Testis (tissue), 5 donors: Measurements from ENCODE around the gene ABCA12. TPM values are rescaled to one million over a fixed set of nuclear protein-coding genes. Genes with fewer than 3 reads are reported as not detected.

Experiments used
- DNase-seq: peaks from one replicate; pipeline ENCODE4 v3.0.0-alpha.2; 2019
- H3K27ac ChIP-seq, 2 donors: fragments of 200-600 bp; sonication (generic); one replicate each; pipeline ENCODE4 v1.5.1; 2019
- H3K27me3 ChIP-seq: fragments of 200-600 bp; sonication (generic); one replicate; pipeline ENCODE4 v1.5.1; 2019
- H3K36me3 ChIP-seq: fragments of 200-600 bp; sonication (generic); one replicate; pipeline ENCODE4 v1.5.1; 2017; ENCODE audit warnings: low read depth; ENCODE audit errors: missing control alignments
- H3K4me1 ChIP-seq: fragments of 200-600 bp; sonication (generic); one replicate; pipeline ENCODE4 v1.5.1; 2019
- H3K4me3 ChIP-seq, 2 donors: fragments of 200-600 bp; sonication (generic); one replicate each; pipeline ENCODE4 v1.5.1; 2017 to 2019
- H3K9me3 ChIP-seq: fragments of 200-600 bp; sonication (generic); one replicate; pipeline ENCODE4 v1.5.1; 2017
- CTCF ChIP-seq, 3 experiments: fragments of 450-650 bp in 2 of 3; fragments of 200-600 bp in 1 of 3; sonication (generic) in 1 of 3; IDR thresholded peaks; one replicate each; pipeline ENCODE4 v1.5.1; 2016 to 2019; ENCODE audit warnings: antibody characterized with exemption in 3 of 3, mild to moderate bottlenecking in 2 of 3, moderate library complexity in 1 of 3
- POLR2A ChIP-seq: fragments of 450-650 bp; IDR thresholded peaks from one replicate; pipeline ENCODE4 v1.6.1; 2017; ENCODE audit warnings: antibody characterized with exemption, mild to moderate bottlenecking, moderate library complexity
- WGBS, 2 donors: methylation state at CpG; one replicate each; pipeline ENCODE4 v1.1.5; 2018; 5-methylcytosine and 5-hydroxymethylcytosine counted together
- intact Hi-C: fragments of 100-400 bp; cut with DNase I; formaldehyde crosslinking; loops from one replicate; pipeline ENCODE4 v1.15.1; 2023; ENCODE audit warnings: low total_unique reads
- long read RNA-seq, 2 donors: transcript quantifications; one replicate each; lab custom pipeline, GENCODE V29; 2026
- polyA plus RNA-seq: library from polyadenylated mRNA; stranded (reverse); fragments of 350-450 nt; fragmentation: Illumina TruSeq; extraction: RNeasy Lipid Tissue Mini Kit (QIAGEN cat#74804); gene quantifications from one replicate; pipeline ENCODE4 v1.2.3, GENCODE V29; 2014; ENCODE audit warnings: low read depth, low replicate concordance; ENCODE audit not compliant: insufficient read depth
- total RNA-seq, 2 donors: library from RNA; depleted of rRNA; stranded (reverse); fragments of >200 nt; gene quantifications; one replicate each; pipeline ENCODE4 v1.2.3, GENCODE V29; 2016

ABCA12 gene, protein sequence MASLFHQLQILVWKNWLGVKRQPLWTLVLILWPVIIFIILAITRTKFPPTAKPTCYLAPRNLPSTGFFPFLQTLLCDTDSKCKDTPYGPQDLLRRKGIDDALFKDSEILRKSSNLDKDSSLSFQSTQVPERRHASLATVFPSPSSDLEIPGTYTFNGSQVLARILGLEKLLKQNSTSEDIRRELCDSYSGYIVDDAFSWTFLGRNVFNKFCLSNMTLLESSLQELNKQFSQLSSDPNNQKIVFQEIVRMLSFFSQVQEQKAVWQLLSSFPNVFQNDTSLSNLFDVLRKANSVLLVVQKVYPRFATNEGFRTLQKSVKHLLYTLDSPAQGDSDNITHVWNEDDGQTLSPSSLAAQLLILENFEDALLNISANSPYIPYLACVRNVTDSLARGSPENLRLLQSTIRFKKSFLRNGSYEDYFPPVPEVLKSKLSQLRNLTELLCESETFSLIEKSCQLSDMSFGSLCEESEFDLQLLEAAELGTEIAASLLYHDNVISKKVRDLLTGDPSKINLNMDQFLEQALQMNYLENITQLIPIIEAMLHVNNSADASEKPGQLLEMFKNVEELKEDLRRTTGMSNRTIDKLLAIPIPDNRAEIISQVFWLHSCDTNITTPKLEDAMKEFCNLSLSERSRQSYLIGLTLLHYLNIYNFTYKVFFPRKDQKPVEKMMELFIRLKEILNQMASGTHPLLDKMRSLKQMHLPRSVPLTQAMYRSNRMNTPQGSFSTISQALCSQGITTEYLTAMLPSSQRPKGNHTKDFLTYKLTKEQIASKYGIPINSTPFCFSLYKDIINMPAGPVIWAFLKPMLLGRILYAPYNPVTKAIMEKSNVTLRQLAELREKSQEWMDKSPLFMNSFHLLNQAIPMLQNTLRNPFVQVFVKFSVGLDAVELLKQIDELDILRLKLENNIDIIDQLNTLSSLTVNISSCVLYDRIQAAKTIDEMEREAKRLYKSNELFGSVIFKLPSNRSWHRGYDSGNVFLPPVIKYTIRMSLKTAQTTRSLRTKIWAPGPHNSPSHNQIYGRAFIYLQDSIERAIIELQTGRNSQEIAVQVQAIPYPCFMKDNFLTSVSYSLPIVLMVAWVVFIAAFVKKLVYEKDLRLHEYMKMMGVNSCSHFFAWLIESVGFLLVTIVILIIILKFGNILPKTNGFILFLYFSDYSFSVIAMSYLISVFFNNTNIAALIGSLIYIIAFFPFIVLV (N-terminal part only)
- total RNA-seq (1 to 10 TPM; 1.6 to 1.8 TPM), polyA plus RNA-seq (1.4 TPM)
- long read RNA-seq, donor 1, result 0 reads
- long read RNA-seq, donor 2, result 0 reads

GRCh38 chr2:215138479-215138878 lies at the start of gene ABCA12:
TSS of gene ABCA12 (minus strand) at chr2:215138626. CDS start at chr2:215138208, 418 bp downstream.
- no peak within 1 kb of the TSS for H3K27ac ChIP-seq
- H3K4me1 ChIP-seq, result no peaks in the 10 kb centered on the region
- WGBS, 2 donors, result 85 to 89% methylated on average over 2 of the region's 2 CpGs
- no peaks in the 10 kb centered on the region for H3K27me3 ChIP-seq
- TF ChIP-seq CTCF (IDR thresholded peaks at IDR 0.05) (no peak), POLR2A (no peak)
- H3K36me3 ChIP-seq, result no peaks in the 10 kb centered on the region
- DNase-seq, result no peak
- no peaks in the 10 kb centered on the region for H3K9me3 ChIP-seq
- intact Hi-C loops, result no loop called here
- no peak within 1 kb of the TSS for H3K4me3 ChIP-seq

GRCh38 chr2:215188078-215188477 lies 49.7 kb upstream of the ABCA12 start:
- DNase-seq, result no peak
- H3K4me1 ChIP-seq, result no peaks in the 10 kb centered on the region
- no peaks in the 10 kb centered on the region for H3K9me3 ChIP-seq
- no peaks in the 10 kb centered on the region for H3K36me3 ChIP-seq
- TF ChIP-seq POLR2A, result no peak
- no peak for TF ChIP-seq CTCF (IDR thresholded peaks at IDR 0.05)
- no peak overlapping the region for H3K27ac ChIP-seq
- H3K27me3 ChIP-seq, result no peaks in the 10 kb centered on the region
- intact Hi-C loops, result no loop called here
- no peak overlapping the region for H3K4me3 ChIP-seq

- TF ChIP-seq CTCF (IDR thresholded peaks at IDR 0.05) (no peak), POLR2A (no peak)
- Histone ChIP-seq H3K4me3 (no peak overlapping the region), H3K27ac (no peak overlapping the region), H3K27me3 (no peaks in the 10 kb centered on the region), H3K36me3 (no peaks in the 10 kb centered on the region), H3K9me3 (no peaks in the 10 kb centered on the region), H3K4me1 (no peaks in the 10 kb centered on the region)
- intact Hi-C loops, result no loop called here
- DNase-seq, result no peak
- WGBS, 2 donors, result 74 to 89% methylated on average over 1 of the region's 1 CpG
Observed at GRCh38 chr2:215186021-215186420, 47.6 kb upstream of the ABCA12 start.

DNA sequence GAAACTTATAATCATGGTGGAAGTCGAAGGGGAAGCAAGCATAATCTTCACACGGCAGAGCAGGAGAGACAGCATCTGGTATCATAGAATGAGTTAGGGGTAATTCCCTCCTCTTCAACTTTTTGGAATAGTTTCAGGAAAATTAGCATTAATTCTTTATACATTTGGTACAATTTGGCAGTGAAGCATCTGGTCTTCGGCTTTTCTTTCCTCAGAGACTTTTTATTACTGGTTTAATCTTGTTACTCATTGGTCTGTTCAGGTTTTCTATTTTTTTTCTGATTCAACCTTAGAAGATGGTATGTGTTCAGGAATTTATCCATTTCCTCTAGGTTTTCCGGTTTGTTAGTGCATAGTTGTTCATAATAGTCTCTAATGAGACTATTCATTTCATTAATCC lies 39.7 kb upstream of the ABCA12 start:
- Histone ChIP-seq H3K4me3 (no peak overlapping the region), H3K9me3 (no peaks in the 10 kb centered on the region), H3K27me3 (no peaks in the 10 kb centered on the region), H3K27ac (no peak overlapping the region), H3K36me3 (no peaks in the 10 kb centered on the region), H3K4me1 (no peaks in the 10 kb centered on the region)
- intact Hi-C loops, result no loop called here
- no peak for DNase-seq
- TF ChIP-seq CTCF (IDR thresholded peaks at IDR 0.05), result no peak
- TF ChIP-seq POLR2A, result no peak
- WGBS, 2 donors, result 78 to 85% methylated on average over 4 of the region's 4 CpGs
